Sigmoid colon (tissue), 7 donors: ENCODE data around the gene NCAPG2. TPM values are rescaled to one million over a fixed set of nuclear protein-coding genes. Genes with fewer than 3 reads are reported as not detected.

Source experiments
- DNase-seq: peaks from one replicate; pipeline ENCODE4 v3.0.0-alpha.2; 2019
- H3K27ac ChIP-seq, 4 donors: fragments of 200-600 bp; sonication (generic); one replicate each; pipeline ENCODE4 v1.5.1; 2016 to 2019; ENCODE audit warnings: mild to moderate bottlenecking in 1 of 4
- H3K27me3 ChIP-seq, 3 donors: fragments of 200-600 bp; sonication (generic); one replicate each; pipeline ENCODE4 v1.5.1; 2019; ENCODE audit warnings: mild to moderate bottlenecking in 1 of 3
- H3K36me3 ChIP-seq, 4 donors: fragments of 200-600 bp; sonication (generic); one replicate each; pipeline ENCODE4 v1.5.1; 2016 to 2019
- H3K4me1 ChIP-seq, 4 donors: fragments of 200-600 bp; sonication (generic); one replicate each; pipeline ENCODE4 v1.5.1; 2017 to 2019
- H3K4me3 ChIP-seq, 4 donors: fragments of 200-600 bp; sonication (generic); one replicate each; pipeline ENCODE4 v1.5.1; 2017 to 2019; ENCODE audit warnings: mild to moderate bottlenecking in 2 of 4, moderate library complexity in 1 of 4
- H3K9me3 ChIP-seq, 4 donors: fragments of 200-600 bp in 3 of 4; sonication (generic) in 3 of 4; one replicate each; pipeline versions ENCODE4 v1.5.1 to v1.6.1; 2013 to 2019
- CTCF ChIP-seq, 4 experiments: fragments of 450-650 bp in 3 of 4; fragments of 200-600 bp in 1 of 4; IDR thresholded peaks; one replicate each; pipeline ENCODE4 v1.5.1; 2016 to 2019; ENCODE audit warnings: antibody characterized with exemption in 4 of 4, mild to moderate bottlenecking in 3 of 4, moderate library complexity in 2 of 4
- EP300 ChIP-seq, 4 donors: sonication (generic); formaldehyde crosslinking; IDR thresholded peaks; one replicate each; pipeline ENCODE4 v1.6.1; 2017; ENCODE audit warnings: antibody characterized with exemption in 4 of 4
- POLR2A ChIP-seq, 2 donors: fragments of 450-650 bp; IDR thresholded peaks; one replicate each; pipeline ENCODE4 v1.6.1; 2016; ENCODE audit warnings: antibody characterized with exemption in 2 of 2, mild to moderate bottlenecking in 2 of 2, moderate library complexity in 2 of 2
- POLR2AphosphoS5 ChIP-seq, 4 donors: sonication (generic); formaldehyde crosslinking; IDR thresholded peaks; one replicate each; pipeline ENCODE4 v1.6.1; 2017; ENCODE audit warnings: antibody characterized with exemption in 4 of 4
- WGBS, 2 donors: extraction: QIAGEN DNeasy Blood & Tissue Kit; methylation state at CpG; one replicate each; pipeline ENCODE4 v1.1.7; 2013; 5-methylcytosine and 5-hydroxymethylcytosine counted together
- intact Hi-C: fragments of 100-400 bp; cut with DNase I; formaldehyde crosslinking; loops from one replicate; pipeline ENCODE4 v1.15.1; 2023
- polyA plus RNA-seq, 3 donors: library from polyadenylated mRNA; stranded (reverse); fragments of 200-250 nt; gene quantifications; one replicate each; pipeline ENCODE4 v1.2.3, GENCODE V29; 2013
- total RNA-seq, 4 donors: library from RNA; depleted of rRNA; stranded (reverse); fragments of >200 nt; gene quantifications; one replicate each; pipeline ENCODE4 v1.1.0, GENCODE V29; 2016
- donor health status: healthy with polysubstance abuse.
- donor health status: Bipolar disorder and iron deficiency.
- donor health status: healthy.

Gene NCAPG2
- total and polyA plus RNA-seq, 7 donors, result 1.2 to 11.5 (median 4.4) TPM

DNA sequence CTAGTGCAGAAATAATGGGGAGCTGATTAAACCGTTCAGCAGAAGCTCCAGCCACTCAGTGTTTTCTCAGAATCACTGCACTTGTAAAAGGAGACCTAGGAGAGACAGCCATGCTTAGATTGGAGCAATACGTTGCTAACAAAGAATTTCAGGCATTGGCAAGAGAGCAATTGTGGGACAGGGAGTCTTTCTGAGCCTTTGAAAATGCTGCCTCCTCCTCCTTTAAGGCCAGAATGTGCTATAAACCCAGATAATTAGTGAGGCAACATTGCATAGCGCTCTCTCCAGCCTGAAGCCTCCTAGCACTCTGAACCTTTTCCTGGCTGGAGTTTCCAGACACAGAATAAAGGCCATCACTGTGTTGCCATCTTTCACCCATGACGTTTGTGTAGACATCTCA lies 98.5 kb downstream of the NCAPG2 start:
- Histone ChIP-seq H3K4me1 (no peaks in the 10 kb centered on the region), H3K27ac (no peak overlapping the region), H3K27me3 (no peaks in the 10 kb centered on the region), H3K36me3 (no peaks in the 10 kb centered on the region), H3K4me3 (no peak overlapping the region), H3K9me3 (no peaks in the 10 kb centered on the region)
- intact Hi-C loops, result no loop called here
- TF ChIP-seq POLR2AphosphoS5 (IDR thresholded peaks at IDR 0.05), result no peak
- 81 to 85% methylated on average over 4 of the region's 4 CpGs for WGBS, 2 donors
- DNase-seq, result no peak

GRCh38 chr7:158603773-158604755 lies 100.5 kb downstream of the NCAPG2 start:
- intact Hi-C loops, result no loop called here
- Histone ChIP-seq H3K27me3 (no peaks in the 10 kb centered on the region), H3K4me3 (no peak overlapping the region), H3K27ac (no peak overlapping the region), H3K36me3 (no peaks in the 10 kb centered on the region), H3K4me1 (no peaks in the 10 kb centered on the region), H3K9me3 (no peaks in the 10 kb centered on the region)
- DNase-seq, result no peak
- 89 to 92% methylated on average over 23 of the region's 23 CpGs for WGBS, 2 donors
- TF ChIP-seq CTCF (IDR thresholded peaks at IDR 0.05), result no peak
- TF ChIP-seq EP300 (IDR thresholded peaks at IDR 0.05), result no peak
- TF ChIP-seq POLR2AphosphoS5 (IDR thresholded peaks at IDR 0.05), result no peak
- no peak for TF ChIP-seq POLR2A (IDR thresholded peaks at IDR 0.05)

- H3K9me3 ChIP-seq, result no peaks in the 10 kb centered on the region
- TF ChIP-seq EP300 (IDR thresholded peaks at IDR 0.05) (no peak), POLR2A (IDR thresholded peaks at IDR 0.05) (no peak)
- H3K27me3 ChIP-seq, result no peaks in the 10 kb centered on the region
- DNase-seq, result no peak
- no peaks in the 10 kb centered on the region for H3K4me1 ChIP-seq
- no peak overlapping the region for H3K27ac ChIP-seq
- H3K4me3 ChIP-seq, result no peak overlapping the region
- intact Hi-C loops, result no loop called here
- 91% methylated on average over 22 of the region's 22 CpGs for WGBS, 2 donors
- no peaks in the 10 kb centered on the region for H3K36me3 ChIP-seq
Measured at GRCh38 chr7:158602905-158603772, 101.5 kb downstream of the NCAPG2 start.

DNA sequence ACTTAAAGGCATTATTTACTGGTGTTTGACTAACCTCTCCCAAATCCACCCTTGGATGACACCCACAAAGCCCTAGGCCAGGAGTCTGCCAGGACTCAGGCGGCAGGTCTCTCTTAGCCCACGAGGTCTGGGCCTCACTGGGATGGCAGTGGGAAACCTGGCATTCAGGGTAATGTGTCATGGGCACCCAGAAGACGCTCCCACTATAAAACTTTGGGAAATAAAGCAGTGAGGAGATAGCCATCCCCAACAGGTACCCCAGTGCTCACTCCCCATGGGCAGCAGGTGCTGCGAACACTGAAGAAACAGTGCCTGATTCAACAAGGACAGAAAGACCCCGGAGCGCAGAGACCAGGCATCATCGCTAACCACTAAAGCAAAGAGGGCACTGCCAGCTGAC lies 102.6 kb downstream of the NCAPG2 start:
- TF ChIP-seq EP300 (IDR thresholded peaks at IDR 0.05), result no peak
- no peak for TF ChIP-seq POLR2A (IDR thresholded peaks at IDR 0.05)
- no peak for TF ChIP-seq POLR2AphosphoS5 (IDR thresholded peaks at IDR 0.05)
- TF ChIP-seq CTCF (IDR thresholded peaks at IDR 0.05), result no peak
- H3K9me3 ChIP-seq, result no peaks in the 10 kb centered on the region
- no peaks in the 10 kb centered on the region for H3K36me3 ChIP-seq
- no peak for DNase-seq
- H3K27me3 ChIP-seq, result no peaks in the 10 kb centered on the region
- WGBS, 2 donors, result 97% methylated on average over 7 of the region's 7 CpGs
- intact Hi-C loops, result no loop called here
- no peak overlapping the region for H3K27ac ChIP-seq
- no peaks in the 10 kb centered on the region for H3K4me1 ChIP-seq
- no peak overlapping the region for H3K4me3 ChIP-seq

DNA sequence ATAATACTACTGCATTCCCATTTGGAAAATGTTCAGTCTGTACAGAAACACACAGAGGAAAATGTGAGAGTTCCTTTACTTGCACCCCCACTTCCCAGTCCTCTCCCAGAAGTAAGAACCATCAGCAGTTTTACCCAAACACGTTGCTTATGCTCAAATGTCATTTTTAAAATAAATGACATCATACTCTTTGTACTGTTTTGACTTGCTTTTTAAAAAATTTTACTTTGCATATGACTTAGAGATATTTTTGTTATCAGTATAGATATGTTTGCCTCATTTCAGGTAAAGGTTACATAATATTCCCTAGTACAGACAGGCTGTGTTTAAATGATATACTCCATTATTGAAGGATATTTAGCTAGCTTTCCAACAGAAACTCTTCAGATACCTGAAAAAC lies 103.5 kb downstream of the NCAPG2 start:
- DNase-seq, result no peak
- no peaks in the 10 kb centered on the region for H3K4me1 ChIP-seq
- no peak overlapping the region for H3K27ac ChIP-seq
- no peak overlapping the region for H3K4me3 ChIP-seq
- WGBS, 2 donors, result 79 to 80% methylated on average over 1 of the region's 1 CpG
- intact Hi-C loops, result no loop called here
- H3K9me3 ChIP-seq, result no peaks in the 10 kb centered on the region
- H3K27me3 ChIP-seq, result no peaks in the 10 kb centered on the region
- H3K36me3 ChIP-seq, result no peaks in the 10 kb centered on the region
- TF ChIP-seq EP300 (IDR thresholded peaks at IDR 0.05), result no peak
- TF ChIP-seq POLR2AphosphoS5 (IDR thresholded peaks at IDR 0.05), result no peak
- TF ChIP-seq CTCF (IDR thresholded peaks at IDR 0.05), result no peak
- no peak for TF ChIP-seq POLR2A (IDR thresholded peaks at IDR 0.05)
